Immature natural killer cell (primary cell): ENCODE measurements around the gene ABCB6. TPM values are rescaled to one million over a fixed set of nuclear protein-coding genes. Genes with fewer than 3 reads are reported as not detected.
A peak's percentile ranks its signal among the peaks of the same experiment; 100 is the strongest.

Experiments
- DNase-seq, 3 donors: peaks; one replicate each; pipeline ENCODE4 v3.0.0; 2022; ENCODE audit warnings: mixed read lengths in 1 of 3
- H3K27ac Mint-ChIP-seq, 6 donors: one replicate each; pipeline ENCODE4 v1.8.0; 2020; ENCODE audit warnings: mixed read lengths in 6 of 6, mild to moderate bottlenecking in 5 of 6, inconsistent platforms in 4 of 6, moderate library complexity in 3 of 6
- H3K27me3 Mint-ChIP-seq, 3 donors: one replicate each; pipeline ENCODE4 v1.8.0; 2020 to 2021; ENCODE audit warnings: low read depth in 3 of 3, mild to moderate bottlenecking in 3 of 3, mixed read lengths in 3 of 3, moderate library complexity in 3 of 3, inconsistent platforms in 1 of 3
- H3K36me3 Mint-ChIP-seq, 3 donors: one replicate each; pipeline ENCODE4 v1.8.0; 2020; ENCODE audit warnings: mixed read lengths in 3 of 3, inconsistent platforms in 2 of 3, mild to moderate bottlenecking in 2 of 3
- H3K4me1 Mint-ChIP-seq, 2 donors: one replicate each; pipeline ENCODE4 v1.8.0; 2020; ENCODE audit warnings: inconsistent platforms in 2 of 2, mild to moderate bottlenecking in 2 of 2, mixed read lengths in 2 of 2, moderate library complexity in 1 of 2
- H3K4me3 Mint-ChIP-seq, 5 donors: one replicate each; pipeline ENCODE4 v1.8.0; 2020; ENCODE audit warnings: mild to moderate bottlenecking in 5 of 5, mixed read lengths in 5 of 5, inconsistent platforms in 3 of 5, moderate library complexity in 3 of 5
- H3K9me3 Mint-ChIP-seq, 6 donors: one replicate each; pipeline ENCODE4 v1.8.0; 2020; ENCODE audit warnings: mild to moderate bottlenecking in 6 of 6, mixed read lengths in 6 of 6, inconsistent platforms in 4 of 6, moderate library complexity in 3 of 6
- polyA plus RNA-seq, 3 donors: library from polyadenylated mRNA; unstranded; fragments of 300-500 nt; fragmentation: Illumina TruSeq; gene quantifications; one replicate each; pipeline ENCODE4 v1.2.3, GENCODE V29; 2021

ABCB6 gene
- polyA plus RNA-seq, 3 donors from 2014 or later = 0.21 to 3.7 (median 1.2) TPM

GRCh38 chr2:219180961-219181360 lies 37.8 kb downstream of the ABCB6 start:
- peak overlapping the region in 2 of 5 donors; percentile 23 to 53 for H3K4me3 Mint-ChIP-seq
- peaks cover 16 to 27% (median 16%) of the 10 kb centered on the region in 3 donors for H3K27me3 Mint-ChIP-seq
- H3K9me3 Mint-ChIP-seq = no peaks in the 10 kb centered on the region
- peaks cover 13 to 39% (median 15%) of the 10 kb centered on the region in 3 donors for H3K36me3 Mint-ChIP-seq
- DNase-seq = no peak
- peaks cover 31 to 49% of the 10 kb centered on the region in 2 donors for H3K4me1 Mint-ChIP-seq
- peak overlapping the region in 2 of 6 donors; percentile 55 to 75 for H3K27ac Mint-ChIP-seq

- H3K4me1 Mint-ChIP-seq = peaks cover 38 to 56% of the 10 kb centered on the region in 2 donors
Measured at GRCh38 chr2:219179601-219180465, 38.9 kb downstream of the ABCB6 start.

DNA sequence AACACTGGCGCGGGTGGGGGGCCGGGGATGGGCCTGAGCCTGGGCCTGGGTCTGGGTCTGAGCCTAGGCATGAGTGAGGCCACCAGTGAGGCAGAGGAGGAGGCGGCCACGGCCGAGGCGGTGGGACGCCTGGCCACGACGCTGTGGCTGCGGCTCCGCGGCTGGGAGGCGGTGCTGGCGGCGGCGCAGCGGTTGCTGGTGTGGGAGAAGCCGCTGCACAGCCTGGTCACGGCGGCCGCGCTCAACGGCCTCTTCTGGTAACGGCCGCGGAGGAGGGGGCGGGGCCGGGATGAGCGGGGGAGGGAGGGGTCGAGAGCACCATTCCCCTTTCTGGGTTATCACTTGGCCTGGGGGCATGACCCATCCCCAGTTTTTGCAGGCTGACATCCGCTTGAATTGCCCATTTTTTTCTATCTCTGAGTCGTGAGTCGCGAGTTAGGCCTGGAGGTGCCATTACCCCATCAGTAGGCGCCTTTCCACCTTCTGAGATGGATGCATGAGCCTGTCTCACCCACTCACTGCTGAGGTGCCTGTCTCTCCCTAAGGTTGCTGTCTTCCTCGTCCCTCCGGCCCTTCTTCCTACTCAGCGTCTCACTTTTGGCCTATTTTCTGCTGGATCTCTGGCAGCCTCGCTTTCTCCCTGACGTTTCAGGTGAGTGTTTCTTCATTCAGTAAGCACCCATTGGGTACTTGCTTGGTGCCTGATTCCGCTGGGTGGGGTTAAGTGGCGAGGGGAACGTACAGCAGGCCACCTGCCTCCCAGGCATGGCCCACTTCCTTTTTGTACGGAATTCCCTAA lies 40.2 kb downstream of the ABCB6 start:
- peaks cover 16 to 28% (median 18%) of the 10 kb centered on the region in 3 donors for H3K27me3 Mint-ChIP-seq
- H3K9me3 Mint-ChIP-seq = no peaks in the 10 kb centered on the region
- peaks cover 48 to 66% of the 10 kb centered on the region in 2 donors for H3K4me1 Mint-ChIP-seq
- H3K4me3 Mint-ChIP-seq = peak overlapping the region; percentile 84 to 97 (median 95)
- DNase-seq = no peak
- peaks cover 14 to 34% (median 14%) of the 10 kb centered on the region in 3 donors for H3K36me3 Mint-ChIP-seq
- peak overlapping the region; percentile 90 to 99 (median 94) for H3K27ac Mint-ChIP-seq

More at GRCh38 chr2:219179601-219180465, 38.9 kb downstream of the ABCB6 start:
- Mint-ChIP-seq H3K9me3 (no peaks in the 10 kb centered on the region), H3K4me3 (peak overlapping the region; percentile 84 to 97 (median 95)), H3K36me3 (peaks cover 9 to 30% (median 10%) of the 10 kb centered on the region in 3 donors), H3K27me3 (peaks cover 16 to 28% (median 16%) of the 10 kb centered on the region in 3 donors), H3K27ac (peak overlapping the region; percentile 57 to 94 (median 86))
- no peak for DNase-seq

GRCh38 chr2:219177552-219178376 lies 41.0 kb downstream of the ABCB6 start, which contains the start of gene RETREG2:
RETREG2 (plus strand) TSS chr2:219178275; CDS start chr2:219178353, 78 bp downstream.
- Mint-ChIP-seq H3K4me3 (peak within 1 kb of the TSS; percentile 90 to 97 (median 97)), H3K27me3 (peaks cover 16 to 28% (median 18%) of the 10 kb centered on the region in 3 donors), H3K4me1 (peaks cover 46 to 58% of the 10 kb centered on the region in 2 donors), H3K36me3 (peaks cover 11 to 33% (median 11%) of the 10 kb centered on the region in 3 donors), H3K9me3 (no peaks in the 10 kb centered on the region), H3K27ac (peak within 1 kb of the TSS; percentile 98 to 100 (median 98))
- DNase-seq = peak; percentile 84 to 90 (median 88)

DNA sequence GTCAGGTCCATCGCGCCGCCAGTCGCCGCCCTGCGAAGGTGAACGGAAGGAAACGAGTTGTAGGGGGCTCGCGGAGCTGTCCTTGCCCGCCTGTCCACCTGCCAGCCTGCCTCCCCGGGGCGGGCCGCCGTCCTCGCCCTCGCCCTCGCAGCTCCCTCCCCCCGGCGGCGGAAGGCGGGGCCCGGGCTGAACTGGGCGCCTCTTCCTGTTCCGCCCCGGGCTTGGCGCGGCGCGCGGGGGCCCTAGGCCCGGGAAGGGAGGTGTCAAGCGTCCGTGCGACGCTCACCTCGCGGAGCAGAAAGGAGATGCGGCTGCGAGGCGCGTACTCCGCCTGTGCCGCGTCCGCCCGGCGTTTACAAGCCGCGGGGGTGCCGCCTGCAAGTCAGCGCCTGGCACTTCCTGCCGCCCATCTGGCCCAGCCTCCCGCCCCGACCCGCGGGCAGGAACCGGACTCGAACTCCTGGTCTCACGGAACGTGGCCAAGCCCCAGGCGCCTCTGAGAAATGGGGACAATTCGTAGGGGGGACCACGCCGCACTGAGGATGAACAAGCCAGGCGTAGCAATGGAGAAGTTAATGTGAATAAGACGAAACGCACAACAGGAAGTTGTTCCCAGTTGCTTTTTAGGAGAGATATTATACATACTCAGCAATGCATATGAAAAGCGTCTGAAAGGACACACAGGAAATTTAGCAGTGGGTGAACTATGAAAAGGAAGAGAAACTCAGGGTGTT lies 41.8 kb downstream of the ABCB6 start, which contains the start of gene CNPPD1:
TSS of gene CNPPD1 (minus strand) at position 108 of the 734 bp plus-strand sequence. CDS start at position 11, 97 bp downstream.
- peak within 1 kb of the TSS; percentile 90 to 97 (median 97) for H3K4me3 Mint-ChIP-seq
- H3K27me3 Mint-ChIP-seq = peaks cover 16 to 28% (median 18%) of the 10 kb centered on the region in 3 donors
- H3K4me1 Mint-ChIP-seq = peaks cover 46 to 58% of the 10 kb centered on the region in 2 donors

DNA sequence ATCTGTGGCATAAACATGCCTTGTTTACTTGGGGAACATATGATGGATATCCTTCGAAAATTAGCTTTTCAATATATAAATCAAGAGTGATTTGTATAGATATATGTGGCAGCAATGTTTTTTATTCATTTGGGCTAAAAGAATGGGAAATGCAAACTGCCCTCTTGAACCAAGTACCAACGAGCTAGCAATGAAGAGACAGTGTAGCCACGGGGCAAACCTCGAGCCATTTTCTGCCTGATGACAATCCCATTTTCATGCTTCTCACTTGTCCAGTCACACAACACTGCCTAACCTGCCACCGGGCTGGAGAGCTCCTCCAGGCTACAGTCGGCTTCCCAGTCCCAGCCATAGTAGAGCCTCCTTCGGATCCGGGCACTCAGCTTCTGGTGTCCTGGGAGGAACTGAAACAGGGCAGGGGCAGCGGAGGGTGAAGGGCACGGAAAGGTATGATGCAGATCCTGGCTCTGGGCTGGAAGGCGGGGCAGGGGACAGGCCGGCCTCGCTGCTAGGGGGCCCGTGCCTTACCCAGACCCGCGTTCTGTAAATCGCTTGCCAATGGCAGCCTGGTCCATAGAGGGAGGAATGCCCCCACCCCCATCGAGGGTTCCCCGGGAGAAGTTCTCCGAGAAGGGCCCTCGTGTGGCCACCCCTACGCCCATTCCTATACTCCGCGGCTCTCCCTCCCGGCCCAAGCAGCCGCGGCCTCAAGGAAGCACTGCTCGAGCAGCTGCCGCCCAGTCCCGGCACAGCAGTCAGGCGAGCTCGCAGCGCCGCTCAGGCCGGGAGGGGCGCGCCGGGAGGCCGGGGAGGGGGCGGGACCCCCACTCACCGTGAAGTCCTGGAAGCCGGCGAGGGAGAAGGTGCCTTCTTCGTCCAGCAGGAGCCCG lies 42.6 kb downstream of the ABCB6 start:
- H3K36me3 Mint-ChIP-seq = peaks cover 8 to 35% (median 8%) of the 10 kb centered on the region in 3 donors

More for the DNA sequence above, 41.8 kb downstream of the ABCB6 start, which contains the start of gene CNPPD1:
- H3K9me3 Mint-ChIP-seq = no peaks in the 10 kb centered on the region
- H3K27ac Mint-ChIP-seq = peak within 1 kb of the TSS; percentile 98 to 100 (median 98)
- peak; percentile 92 to 94 (median 93) for DNase-seq
- peaks cover 11 to 38% (median 11%) of the 10 kb centered on the region in 3 donors for H3K36me3 Mint-ChIP-seq

DNA sequence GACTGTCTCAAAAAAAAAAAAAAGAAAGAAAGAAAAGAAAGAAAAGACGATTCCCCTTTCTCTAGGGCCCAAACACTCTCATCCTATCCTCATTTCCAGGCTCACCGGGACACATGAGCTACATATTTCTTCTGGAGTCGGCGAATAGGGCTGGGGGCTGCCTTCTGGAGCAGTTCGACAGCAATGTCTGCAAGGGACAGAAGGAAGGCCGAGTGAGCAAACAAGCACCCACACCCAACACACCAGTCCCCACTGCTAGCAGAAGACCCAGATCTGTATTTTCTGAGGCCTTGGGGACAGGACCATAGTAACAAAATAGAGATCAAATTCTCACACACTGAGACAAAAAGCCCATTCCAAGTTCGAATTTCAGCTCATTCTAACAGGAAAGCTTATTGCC lies 43.3 kb downstream of the ABCB6 start:
- Mint-ChIP-seq H3K4me1 (peaks cover 41 to 52% of the 10 kb centered on the region in 2 donors), H3K27me3 (peaks cover 16 to 28% (median 18%) of the 10 kb centered on the region in 3 donors), H3K4me3 (peak overlapping the region; percentile 83 to 90 (median 85)), H3K27ac (peak overlapping the region; percentile 81 to 100 (median 90)), H3K9me3 (no peaks in the 10 kb centered on the region), H3K36me3 (peaks cover 8 to 28% (median 8%) of the 10 kb centered on the region in 3 donors)
- no peak for DNase-seq

More for the DNA sequence above, 42.6 kb downstream of the ABCB6 start:
- peak overlapping the region; percentile 83 to 97 (median 90) for H3K4me3 Mint-ChIP-seq
- H3K27ac Mint-ChIP-seq = peak overlapping the region; percentile 81 to 100 (median 90)
- H3K27me3 Mint-ChIP-seq = peaks cover 16 to 28% (median 18%) of the 10 kb centered on the region in 3 donors
- H3K4me1 Mint-ChIP-seq = peaks cover 46 to 58% of the 10 kb centered on the region in 2 donors
- no peaks in the 10 kb centered on the region for H3K9me3 Mint-ChIP-seq
- DNase-seq = peak in 1 of 3 donors; percentile 6

GRCh38 chr2:219174801-219175200 lies 44.0 kb downstream of the ABCB6 start:
- peaks cover 39 to 45% of the 10 kb centered on the region in 2 donors for H3K4me1 Mint-ChIP-seq
- peaks cover 16 to 28% (median 18%) of the 10 kb centered on the region in 3 donors for H3K27me3 Mint-ChIP-seq
- peak overlapping the region in 4 of 6 donors; percentile 37 to 73 (median 50) for H3K27ac Mint-ChIP-seq
- no peaks in the 10 kb centered on the region for H3K9me3 Mint-ChIP-seq
- DNase-seq = no peak
- peak overlapping the region; percentile 28 to 90 (median 45) for H3K4me3 Mint-ChIP-seq
- peaks cover 8 to 27% (median 8%) of the 10 kb centered on the region in 3 donors for H3K36me3 Mint-ChIP-seq

- Mint-ChIP-seq H3K4me1 (peaks cover 35 to 39% of the 10 kb centered on the region in 2 donors), H3K27me3 (peaks cover 16 to 25% (median 18%) of the 10 kb centered on the region in 3 donors), H3K4me3 (peak overlapping the region; percentile 28 to 52 (median 40)), H3K36me3 (peaks cover 8 to 27% (median 8%) of the 10 kb centered on the region in 3 donors), H3K9me3 (no peaks in the 10 kb centered on the region), H3K27ac (peak overlapping the region; percentile 37 to 74 (median 59))
- no peak for DNase-seq
Measured at GRCh38 chr2:219174146-219174545, 44.6 kb downstream of the ABCB6 start.

- DNase-seq = no peak
- Mint-ChIP-seq H3K27ac (peak overlapping the region in 1 of 6 donors; percentile 39), H3K4me1 (peaks cover 29 to 32% of the 10 kb centered on the region in 2 donors), H3K9me3 (no peaks in the 10 kb centered on the region), H3K27me3 (peaks cover 11 to 16% (median 12%) of the 10 kb centered on the region in 3 donors), H3K4me3 (no peak overlapping the region), H3K36me3 (peaks cover 8 to 27% (median 8%) of the 10 kb centered on the region in 3 donors)
Measured at GRCh38 chr2:219173176-219173575, 45.6 kb downstream of the ABCB6 start.
